Gastroesophageal sphincter (tissue), 4 donors: ENCODE results near the gene PLPP3. TPM values are rescaled to one million over a fixed set of nuclear protein-coding genes. Genes with fewer than 3 reads are reported as not detected.

Experiments used
- ATAC-seq: fragments of 150-250 bp; one replicate; pipeline ENCODE4 v1.9.1; 2016; ENCODE audit warnings: mild to moderate bottlenecking, moderate library complexity
- H3K27ac ChIP-seq, 4 donors: fragments of 200-600 bp; sonication (generic) in 3 of 4; 1 replicate in 3 of 4; 2 replicates in 1 of 4; pipeline ENCODE4 v1.5.1; 2016 to 2019
- H3K27me3 ChIP-seq: fragments of 200-600 bp; sonication (generic); one replicate; pipeline ENCODE4 v1.5.1; 2019
- H3K36me3 ChIP-seq, 2 donors: fragments of 200-600 bp; sonication (generic); one replicate each; pipeline ENCODE4 v1.5.1; 2019; ENCODE audit warnings: control low read depth in 1 of 2
- H3K4me1 ChIP-seq, 3 donors: fragments of 200-600 bp; sonication (generic); 1 replicate in 2 of 3; 2 replicates in 1 of 3; pipeline ENCODE4 v1.5.1; 2016 to 2019; ENCODE audit warnings: control low read depth in 2 of 3
- H3K4me3 ChIP-seq, 2 donors: fragments of 200-600 bp; sonication (generic); one replicate each; pipeline ENCODE4 v1.5.1; 2019; ENCODE audit warnings: mild to moderate bottlenecking in 1 of 2, moderate library complexity in 1 of 2
- H3K9me3 ChIP-seq, 3 donors: fragments of 200-600 bp; sonication (generic); one replicate each; pipeline ENCODE4 v1.5.1; 2017 to 2019; ENCODE audit warnings: control low read depth in 2 of 3
- CTCF ChIP-seq, 4 experiments: fragments of 200-600 bp in 2 of 4; fragments of 450-650 bp in 2 of 4; sonication (generic) in 1 of 4; IDR thresholded peaks; one replicate each; pipeline ENCODE4 v1.5.1; 2017 to 2019; ENCODE audit warnings: antibody characterized with exemption in 4 of 4, mild to moderate bottlenecking in 2 of 4, moderate library complexity in 2 of 4
- EP300 ChIP-seq: sonication (generic); formaldehyde crosslinking; IDR thresholded peaks from one replicate; pipeline ENCODE4 v1.6.1; 2017; ENCODE audit warnings: antibody characterized with exemption, mild to moderate bottlenecking
- POLR2A ChIP-seq, 2 donors: fragments of 450-650 bp; IDR thresholded peaks; one replicate each; pipeline ENCODE4 v1.6.1; 2017; ENCODE audit warnings: antibody characterized with exemption in 2 of 2, mild to moderate bottlenecking in 2 of 2, moderate library complexity in 1 of 2
- POLR2AphosphoS5 ChIP-seq: sonication (generic); formaldehyde crosslinking; IDR thresholded peaks from one replicate; pipeline ENCODE4 v1.6.1; 2017; ENCODE audit warnings: antibody characterized with exemption
- WGBS, 2 donors: methylation state at CpG; one replicate each; pipeline ENCODE4 v1.1.5; 2018; ENCODE audit warnings: low coverage in 1 of 2; 5-methylcytosine and 5-hydroxymethylcytosine counted together
- total RNA-seq, 4 donors: library from RNA; depleted of rRNA; stranded (reverse); fragments of >200 nt; gene quantifications; one replicate each; pipeline ENCODE4 v1.1.0, GENCODE V29; 2016

PLPP3 gene
- total RNA-seq, 4 donors from 2014 or later = 127 to 219 (median 164) TPM

DNA sequence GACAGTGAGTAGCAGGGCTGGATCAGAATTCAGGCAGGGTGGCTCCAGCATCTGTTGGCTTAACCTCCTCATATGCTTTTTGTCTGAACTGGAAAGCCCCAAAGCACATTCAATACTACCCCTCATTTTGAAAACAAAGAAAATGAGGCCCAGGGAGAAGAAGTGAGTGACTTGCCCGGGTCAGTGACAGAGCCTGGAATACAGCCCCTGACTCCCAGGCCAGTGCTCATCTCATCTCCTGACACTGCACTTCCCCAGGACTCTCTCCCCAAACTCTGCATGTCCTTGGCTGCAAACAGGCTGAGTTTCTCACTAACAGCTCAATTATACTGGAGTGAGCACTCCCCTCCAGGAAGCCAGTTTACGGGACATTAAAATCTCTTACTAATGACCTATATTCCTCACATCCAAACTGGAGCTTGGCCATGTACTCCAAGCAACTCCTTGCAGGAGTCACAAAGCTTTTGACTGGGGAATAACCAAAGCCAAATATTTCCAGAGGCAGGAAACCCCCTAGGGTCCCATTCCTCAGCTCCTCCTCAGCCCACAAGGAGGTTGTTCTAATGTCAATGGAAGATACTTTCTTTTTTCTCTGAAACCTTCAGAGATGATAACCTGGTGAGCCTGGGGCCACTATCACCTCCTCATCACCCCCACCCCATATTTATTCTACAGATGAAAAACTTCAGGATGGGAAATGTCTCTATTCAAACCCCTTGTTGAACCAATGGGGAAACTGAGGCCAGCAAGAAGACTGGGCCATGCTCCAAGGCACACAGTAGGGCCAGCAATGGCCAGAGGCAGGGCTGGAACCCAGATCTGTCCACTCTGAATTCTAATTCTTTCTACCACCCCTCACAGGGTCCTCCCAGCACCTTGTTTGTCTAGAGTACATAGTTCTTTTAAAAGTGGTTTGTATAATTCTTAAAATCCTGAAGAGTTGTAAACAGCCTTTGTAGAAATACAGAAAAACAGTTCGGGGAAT is 127.0 kb downstream of the PLPP3 start:
- H3K4me1 ChIP-seq = peaks cover 0 to 71% (median 0%) of the 10 kb centered on the region in 3 donors
- no peaks in the 10 kb centered on the region for H3K27me3 ChIP-seq
- TF ChIP-seq POLR2AphosphoS5 (peak; percentile 80), CTCF (IDR thresholded peaks at IDR 0.05) (no peak)
- H3K27ac ChIP-seq = peak overlapping the region in 3 of 4 donors; percentile 38 to 67 (median 61)
- H3K4me3 ChIP-seq = no peak overlapping the region
- no peaks in the 10 kb centered on the region for H3K9me3 ChIP-seq
- WGBS, 2 donors = 27 to 38% methylated on average over 2 to 3 of the region's 3 CpGs
- ATAC-seq = peak; percentile 62
- H3K36me3 ChIP-seq = no peaks in the 10 kb centered on the region

GRCh38 chr1:56451491-56451890 is 127.9 kb downstream of the PLPP3 start:
- peak overlapping the region in 3 of 4 donors; percentile 38 to 67 (median 61) for H3K27ac ChIP-seq
- peaks cover 0 to 72% (median 5%) of the 10 kb centered on the region in 3 donors for H3K4me1 ChIP-seq

DNA sequence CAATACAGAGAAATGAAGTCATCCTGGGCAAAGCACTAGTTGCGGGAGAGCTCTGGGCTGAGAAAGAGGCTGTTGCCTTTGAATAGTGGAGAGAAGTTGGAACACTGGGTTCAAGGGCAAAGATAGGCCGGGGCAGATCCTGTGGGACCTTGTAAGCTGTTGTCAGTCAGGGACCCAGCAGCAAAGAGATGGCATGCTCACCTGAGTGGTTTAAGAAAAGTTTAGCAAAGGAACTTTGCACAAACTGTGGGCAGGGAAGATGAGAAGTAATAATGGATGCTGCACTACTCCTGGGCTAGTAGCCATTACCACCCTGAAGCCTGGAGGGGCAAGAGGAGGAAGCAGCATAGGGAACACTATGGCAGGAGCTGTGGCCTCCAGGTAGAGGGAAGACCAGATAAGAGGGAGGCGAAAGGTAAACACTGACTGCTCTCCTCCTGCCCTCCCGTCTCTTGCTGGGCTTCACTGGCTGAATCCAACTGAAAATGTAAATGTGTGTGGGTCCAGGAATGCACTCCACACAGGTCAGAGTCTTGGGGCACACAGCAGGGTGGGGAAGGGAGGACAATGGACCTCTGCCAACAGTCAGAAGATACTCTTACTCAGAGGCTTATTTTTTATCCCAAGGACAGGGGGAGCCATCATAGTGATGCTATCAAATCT is 129.2 kb downstream of the PLPP3 start:
- H3K9me3 ChIP-seq = no peaks in the 10 kb centered on the region
- H3K4me1 ChIP-seq = peaks cover 4 to 75% (median 10%) of the 10 kb centered on the region in 3 donors
- 69 to 83% methylated on average over 2 to 3 of the region's 4 CpGs for WGBS, 2 donors
- no peak overlapping the region for H3K4me3 ChIP-seq
- TF ChIP-seq CTCF (IDR thresholded peaks at IDR 0.05) = no peak
- H3K27me3 ChIP-seq = no peaks in the 10 kb centered on the region
- ATAC-seq = no peak
- no peaks in the 10 kb centered on the region for H3K36me3 ChIP-seq
- H3K27ac ChIP-seq = peak overlapping the region in 2 of 4 donors; percentile 24 to 41

More at GRCh38 chr1:56451491-56451890, 127.9 kb downstream of the PLPP3 start:
- ATAC-seq = no peak
- Histone ChIP-seq H3K27me3 (no peaks in the 10 kb centered on the region), H3K4me3 (no peak overlapping the region), H3K36me3 (no peaks in the 10 kb centered on the region), H3K9me3 (no peaks in the 10 kb centered on the region)
- TF ChIP-seq POLR2A (IDR thresholded peaks at IDR 0.05) (no peak), POLR2AphosphoS5 (no peak), EP300 (no peak), CTCF (IDR thresholded peaks at IDR 0.05) (no peak)
- WGBS, 2 donors = 86 to 96% methylated on average over 4 to 5 of the region's 5 CpGs

DNA sequence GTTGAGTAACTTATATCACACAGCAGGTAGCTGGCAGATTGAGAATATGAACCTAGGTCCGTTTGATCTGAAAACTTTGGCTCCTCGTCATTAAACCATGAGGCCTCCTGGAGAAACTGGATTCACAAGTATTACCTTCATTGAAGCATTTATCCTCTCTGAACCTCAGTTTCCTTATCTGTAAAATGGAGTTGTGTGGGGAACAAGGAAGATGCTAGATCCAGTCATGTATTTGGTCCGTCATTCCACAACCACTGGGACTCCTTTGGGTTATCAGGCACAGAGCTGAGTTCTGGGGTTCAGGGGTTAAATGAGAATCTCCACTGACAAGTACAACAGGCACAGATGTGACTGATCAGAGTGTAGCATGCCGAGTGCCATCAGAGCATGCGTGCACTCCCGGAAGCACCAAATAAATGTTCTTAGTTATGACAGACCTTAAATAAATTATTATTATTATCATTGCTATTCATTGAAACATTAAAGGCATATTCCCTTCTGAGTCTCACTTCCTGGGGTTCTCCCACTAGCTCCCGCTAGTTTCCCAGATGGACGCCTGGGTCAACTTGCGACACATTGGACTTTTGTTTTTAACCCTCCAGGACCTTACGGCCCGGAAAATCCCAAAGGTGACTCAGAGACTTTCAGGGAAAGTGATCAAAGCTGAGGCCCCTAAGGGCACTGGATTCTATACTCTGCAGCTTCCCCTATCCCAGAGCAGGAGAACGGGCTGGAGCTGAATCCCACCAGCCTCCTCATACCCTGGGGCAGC is 130.6 kb downstream of the PLPP3 start:
- H3K27ac ChIP-seq = peak overlapping the region in 2 of 4 donors; percentile 41 to 75
- ATAC-seq = peak; percentile 20
- no peaks in the 10 kb centered on the region for H3K9me3 ChIP-seq
- no peaks in the 10 kb centered on the region for H3K27me3 ChIP-seq
- no peaks in the 10 kb centered on the region for H3K36me3 ChIP-seq
- H3K4me1 ChIP-seq = peaks cover 4 to 74% (median 10%) of the 10 kb centered on the region in 3 donors
- TF ChIP-seq EP300 (no peak), POLR2AphosphoS5 (peak; percentile 59), CTCF (IDR thresholded peaks at IDR 0.05) (no peak), POLR2A (IDR thresholded peaks at IDR 0.05) (no peak)
- 62 to 63% methylated on average over 9 to 11 of the region's 12 CpGs for WGBS, 2 donors
- no peak overlapping the region for H3K4me3 ChIP-seq
